ENCODE measurements around the gene TARM1.

TARM1 gene

GRCh38 chr19:54081032-54081431 lies at the start of gene TARM1:
Gene TARM1 (minus strand): TSS chr19:54081365. CDS start chr19:54081340, 25 bp downstream.
- no peak for DNase-seq (ENCODE audit: low read depth)

- no peak for DNase-seq (ENCODE audit: low read depth)
These were observed 48.4 kb upstream of the TARM1 start for GRCh38 chr19:54129617-54129996.

GRCh38 chr19:54128796-54129616 lies 47.8 kb upstream of the TARM1 start:
- no peak for DNase-seq (ENCODE audit: low read depth)

GRCh38 chr19:54128441-54128725 lies 47.2 kb upstream of the TARM1 start:
- DNase-seq (ENCODE audit: low read depth), result no peak

- no peak for DNase-seq (ENCODE audit: low read depth)
These were observed 46.7 kb upstream of the TARM1 start for GRCh38 chr19:54127688-54128440.

- DNase-seq (ENCODE audit: low read depth), result no peak
These were observed 44.5 kb upstream of the TARM1 start for GRCh38 chr19:54125713-54126112.

- no peak for DNase-seq (ENCODE audit: low read depth)
These were observed 43.2 kb upstream of the TARM1 start for GRCh38 chr19:54124393-54124792.

GRCh38 chr19:54123682-54124081 lies 42.5 kb upstream of the TARM1 start:
- no peak for DNase-seq (ENCODE audit: low read depth)

GRCh38 chr19:54121259-54121658 lies 40.1 kb upstream of the TARM1 start:
- DNase-seq (ENCODE audit: low read depth), result no peak

GRCh38 chr19:54115109-54116063 lies 34.2 kb upstream of the TARM1 start, which contains the start of the genes PRPF31 and TFPT:
Gene PRPF31 (plus strand): TSS chr19:54115754. CDS start chr19:54118279, 2,525 bp downstream.
Gene TFPT (minus strand): TSS chr19:54115657. CDS start chr19:54115269, 388 bp downstream.
- DNase-seq (ENCODE audit: low read depth), result peak; percentile 99

GRCh38 chr19:54114340-54115108 lies 33.4 kb upstream of the TARM1 start:
- DNase-seq (ENCODE audit: low read depth), result peak; percentile 66

- no peak for DNase-seq (ENCODE audit: low read depth)
These were observed 28.5 kb upstream of the TARM1 start for GRCh38 chr19:54109651-54110050.

- DNase-seq (ENCODE audit: low read depth), result no peak
These were observed 27.3 kb upstream of the TARM1 start for GRCh38 chr19:54108496-54108895.

- DNase-seq (ENCODE audit: low read depth), result no peak
These were observed 26.8 kb upstream of the TARM1 start for GRCh38 chr19:54107876-54108490.

- DNase-seq (ENCODE audit: low read depth), result no peak
These were observed 25.6 kb upstream of the TARM1 start for GRCh38 chr19:54106716-54107115.

GRCh38 chr19:54105796-54106195 lies 24.6 kb upstream of the TARM1 start:
- DNase-seq (ENCODE audit: low read depth), result no peak

GRCh38 chr19:54104998-54105715 lies 24.0 kb upstream of the TARM1 start:
- no peak for DNase-seq (ENCODE audit: low read depth)

- DNase-seq (ENCODE audit: low read depth), result peak; percentile 98
These were observed 21.4 kb upstream of the TARM1 start, which contains the start of gene NDUFA3 for GRCh38 chr19:54102421-54103169. Gene NDUFA3 (plus strand): TSS chr19:54102855. CDS start chr19:54102879, 24 bp downstream.

GRCh38 chr19:54100561-54100960 lies 19.4 kb upstream of the TARM1 start, which contains the start of gene OSCAR:
Gene OSCAR (minus strand): TSS chr19:54100803. CDS start chr19:54100792, 11 bp downstream.
- peak; percentile 40 for DNase-seq (ENCODE audit: low read depth)
